ENCODE data around the gene RGS10. TPM values are rescaled to one million over a fixed set of nuclear protein-coding genes. Genes with fewer than 3 reads are reported as not detected.

The RGS10 gene
- total and polyA plus RNA-seq, 10 of the 15 experiments (the other 5 are each of a cell fraction or from before 2014, with no cell fraction given): 72.8 to 193 (median 127) TPM

GRCh38 chr10:119499677-119500002 is 42.9 kb downstream of the RGS10 start:
- 87% methylated on average over 5 of the region's 5 CpGs for WGBS (ENCODE audit: insufficient coverage, insufficient replicate concordance, low lambda C conversion rate, missing lambda C conversion rate)
- CTCF ChIA-PET: interaction anchor here (0.6 to 2.5 kb wide), 6 partner anchors 10 to 300 kb away, joined by 3 to 19 read pairs (median 3); partner anchors contain the start of gene GRK5
- Histone ChIP-seq H4K20me1 (ENCODE audit: control insufficient read depth, insufficient read depth) (no peaks in the 10 kb centered on the region), H3K36me3 (ENCODE audit: control insufficient read depth in 2 of 2, insufficient read depth in 2 of 2, low read length in 1 of 2) (peaks cover 0 to 5% of the 10 kb centered on the region in 2 experiments; a peak in 3 of 4 replicates), H3K9ac (ENCODE audit: control insufficient read depth, insufficient read depth, low read length) (no peak overlapping the region), H3K4me2 (ENCODE audit: control insufficient read depth, insufficient read depth) (no peak overlapping the region), H2AFZ (ENCODE audit: control insufficient read depth, low read depth, low read length) (no peak overlapping the region), H3K27ac (ENCODE audit: control insufficient read depth, insufficient read depth) (no peak overlapping the region), H3K4me3 (no peak overlapping the region), H3K4me1 (ENCODE audit: control insufficient read depth, insufficient read depth, low read length) (peaks cover 29% of the 10 kb centered on the region), H3K79me2 (ENCODE audit: control insufficient read depth, insufficient read depth, low read length) (no peaks in the 10 kb centered on the region), H3K9me3 (replicated peaks; ENCODE audit: control insufficient read depth, insufficient read depth, low read length) (no peaks in the 10 kb centered on the region), H3K27me3 (replicated peaks in 1 of 2; ENCODE audit: control insufficient read depth in 2 of 2, insufficient read depth in 2 of 2, low read length in 1 of 2) (no peaks in the 10 kb centered on the region)
- RAD21 ChIA-PET (ENCODE audit: unreplicated experiment): interaction anchor here (1.1 to 2.3 kb wide), 3 partner anchors 17 to 42 kb away, joined by 3 to 10 read pairs (median 3); partner anchors contain the start of gene RGS10
- POLR2A ChIA-PET: interaction anchor here (0.6 to 1.2 kb wide), 4 partner anchors 10 to 44 kb away, joined by 3 to 6 read pairs (median 4); no protein-coding TSS in a partner anchor
- SMC1A ChIA-PET (ENCODE audit: uncharacterized antibody, unreplicated experiment): interaction anchor here (0.8 to 3.8 kb wide), 12 partner anchors 9 to 94 kb away, joined by 3 to 19 read pairs (median 5); no protein-coding TSS in a partner anchor
- in situ Hi-C loops (cut with MboI) (no loop called here), intact Hi-C loops (cut with micrococcal nuclease; ENCODE audit: unreplicated experiment) (no loop called here)
- ATAC-seq: no peak
- no TSS peak for BruUV-seq (replicated peaks)
- no peak for DNase-seq (ENCODE audit: low read depth, low spot score)
- FAIRE-seq: no peak
- TF ChIP-seq DPF2 (IDR thresholded peaks at IDR 0.05) (no peak), PAX5 (IDR thresholded peaks at IDR 0.05; ENCODE audit: borderline replicate concordance, low read depth, low read length) (no peak), ZBTB11 (CRISPR knock-in tag; IDR thresholded peaks at IDR 0.05) (no peak), SPI1 (IDR thresholded peaks at IDR 0.05; ENCODE audit: borderline replicate concordance, insufficient read depth, low read depth, low read length) (no peak), ZNF687 (IDR thresholded peaks at IDR 0.05) (no peak), BACH1 (IDR thresholded peaks at IDR 0.05; ENCODE audit: borderline replicate concordance) (no peak), ZBTB4 (CRISPR knock-in tag; IDR thresholded peaks at IDR 0.05) (no peak), ZNF274 (IDR thresholded peaks at IDR 0.05; ENCODE audit: insufficient read depth, insufficient read length) (no peak), MXI1 (IDR thresholded peaks at IDR 0.05; ENCODE audit: low read depth, low read length) (no peak), YY1 (IDR thresholded peaks at IDR 0.05; ENCODE audit: low read depth, low read length) (no peak)
